ENCODE data around the gene KDELR3.

DNA sequence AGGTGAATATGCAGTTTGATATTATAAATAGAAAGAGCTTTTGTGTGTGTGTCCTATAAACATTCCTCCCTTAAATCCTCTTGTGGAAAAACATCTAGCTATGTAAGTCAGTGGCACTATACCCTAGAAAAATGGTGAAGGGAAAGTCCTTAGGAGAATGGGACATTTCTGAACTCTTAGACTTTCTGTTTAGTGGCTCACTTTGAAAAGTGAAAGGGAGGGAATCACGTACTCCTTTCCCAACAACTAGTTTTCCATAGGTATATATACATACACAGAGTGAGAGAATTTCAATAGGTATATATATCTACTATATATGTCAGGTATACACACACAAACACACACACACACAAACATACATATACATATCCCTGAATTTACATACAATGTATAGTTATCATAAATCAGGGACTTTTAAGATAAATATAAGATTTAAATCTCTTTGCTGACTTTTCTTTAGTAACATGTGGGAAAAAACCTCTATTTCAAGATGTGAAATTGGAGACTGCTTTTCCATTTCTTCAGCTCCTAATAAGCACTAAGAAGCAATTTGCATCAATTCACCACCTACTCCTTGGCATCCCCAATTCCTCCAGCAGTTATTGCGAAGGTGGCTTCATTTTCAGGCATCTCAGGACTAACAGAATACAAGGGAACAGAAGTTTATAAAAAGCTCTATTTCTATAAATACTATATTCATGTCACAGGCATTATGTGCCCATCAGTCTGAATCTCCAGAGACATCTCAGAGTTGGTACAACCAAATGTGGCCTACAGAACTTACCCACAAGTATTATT lies 51.8 kb downstream of the KDELR3 start:
- TF ChIP-seq, protein P1, sequence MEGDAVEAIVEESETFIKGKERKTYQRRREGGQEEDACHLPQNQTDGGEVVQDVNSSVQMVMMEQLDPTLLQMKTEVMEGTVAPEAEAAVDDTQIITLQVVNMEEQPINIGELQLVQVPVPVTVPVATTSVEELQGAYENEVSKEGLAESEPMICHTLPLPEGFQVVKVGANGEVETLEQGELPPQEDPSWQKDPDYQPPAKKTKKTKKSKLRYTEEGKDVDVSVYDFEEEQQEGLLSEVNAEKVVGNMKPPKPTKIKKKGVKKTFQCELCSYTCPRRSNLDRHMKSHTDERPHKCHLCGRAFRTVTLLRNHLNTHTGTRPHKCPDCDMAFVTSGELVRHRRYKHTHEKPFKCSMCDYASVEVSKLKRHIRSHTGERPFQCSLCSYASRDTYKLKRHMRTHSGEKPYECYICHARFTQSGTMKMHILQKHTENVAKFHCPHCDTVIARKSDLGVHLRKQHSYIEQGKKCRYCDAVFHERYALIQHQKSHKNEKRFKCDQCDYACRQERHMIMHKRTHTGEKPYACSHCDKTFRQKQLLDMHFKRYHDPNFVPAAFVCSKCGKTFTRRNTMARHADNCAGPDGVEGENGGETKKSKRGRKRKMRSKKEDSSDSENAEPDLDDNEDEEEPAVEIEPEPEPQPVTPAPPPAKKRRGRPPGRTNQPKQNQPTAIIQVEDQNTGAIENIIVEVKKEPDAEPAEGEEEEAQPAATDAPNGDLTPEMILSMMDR (IDR thresholded peaks at IDR 0.05 in 2 of 3, conservative IDR thresholded peaks at IDR 0.05 in 1 of 3; ENCODE audit: borderline replicate concordance in 1 of 3, insufficient read depth in 1 of 3, low read depth in 2 of 3, low read length in 2 of 3) = no peak
- TF ChIP-seq EZH2phosphoT487 (IDR thresholded peaks at IDR 0.05; ENCODE audit: borderline replicate concordance) = no peak
- no peak for TF ChIP-seq POLR2A (IDR thresholded peaks at IDR 0.05; ENCODE audit: borderline replicate concordance, extremely low read depth, insufficient read depth, insufficient read length)
- TF ChIP-seq EZH2 (IDR thresholded peaks at IDR 0.05) = no peak
- no peak for TF ChIP-seq RAD21 (IDR thresholded peaks at IDR 0.05; ENCODE audit: low read depth)
- TF ChIP-seq SRF (IDR thresholded peaks at IDR 0.05; ENCODE audit: low read depth) = no peak
- no peak for TF ChIP-seq CBX3 (IDR thresholded peaks at IDR 0.05; ENCODE audit: low read depth)

Measured in HCT116 (cell line).